Keratinocyte (primary cell): ENCODE measurements around the gene MSI2. TPM values are rescaled to one million over a fixed set of nuclear protein-coding genes. Genes with fewer than 3 reads are reported as not detected.

ENCODE experiments used
- DNase-seq: peaks from one replicate; pipeline ENCODE4 v3.0.0-alpha.2; 2011; ENCODE audit warnings: low read depth, missing footprints, low spot score
- FAIRE-seq: peaks from 2 replicates; lab custom pipeline; 2011; peaks lifted over from hg19 to GRCh38; lab: Jason Lieb, UNC
- H2AFZ ChIP-seq: 2 replicates; pipeline ENCODE4 v1.6.0; 2012; ENCODE audit warnings: low read length, control low read depth, inconsistent platforms; ENCODE audit not compliant: control insufficient read depth
- H3K27ac ChIP-seq: 2 replicates; pipeline ENCODE4 v1.5.1; 2011; ENCODE audit warnings: low read length; ENCODE audit not compliant: control insufficient read depth, insufficient read depth
- H3K27me3 ChIP-seq: 3 replicates; pipeline ENCODE4 v1.6.0; 2011; ENCODE audit warnings: low read length; ENCODE audit not compliant: control insufficient read depth, insufficient read depth; ENCODE audit errors: extremely low read depth
- H3K36me3 ChIP-seq, 2 experiments: 2 replicates in 1 of 2; 3 replicates in 1 of 2; pipeline ENCODE4 v1.5.1; 2011; ENCODE audit warnings: low read length in 2 of 2, mild to moderate bottlenecking in 1 of 2; ENCODE audit not compliant: control insufficient read depth in 2 of 2, insufficient read depth in 2 of 2; ENCODE audit errors: extremely low read depth in 1 of 2
- H3K4me1 ChIP-seq: 3 replicates; pipeline ENCODE4 v1.5.1; 2011; ENCODE audit warnings: low read length; ENCODE audit not compliant: control insufficient read depth, insufficient read depth; ENCODE audit errors: extremely low read depth
- H3K4me2 ChIP-seq: 3 replicates; pipeline ENCODE4 v1.6.0; 2011; ENCODE audit warnings: low read depth, low read length; ENCODE audit not compliant: control insufficient read depth, insufficient read depth; ENCODE audit errors: extremely low read depth
- H3K4me3 ChIP-seq, 3 experiments: fragments of 200-600 bp in 1 of 3; sonication (generic) in 1 of 3; 2 replicates in 2 of 3; 3 replicates in 1 of 3; pipeline ENCODE4 v1.5.1; 2011 to 2016; ENCODE audit warnings: low read length in 3 of 3, mild to moderate bottlenecking in 3 of 3, control low read depth in 2 of 3, inconsistent platforms in 1 of 3, low read depth in 1 of 3, mixed read lengths in 1 of 3, mixed run types in 1 of 3, moderate library complexity in 1 of 3; ENCODE audit not compliant: control insufficient read depth in 2 of 3, insufficient read depth in 2 of 3; ENCODE audit errors: extremely low read depth in 1 of 3
- H3K79me2 ChIP-seq: 2 replicates; pipeline ENCODE4 v1.6.0; 2012; ENCODE audit warnings: low read length; ENCODE audit not compliant: control insufficient read depth, insufficient read depth
- H3K9ac ChIP-seq: 3 replicates; pipeline ENCODE4 v1.6.0; 2011; ENCODE audit warnings: low read length; ENCODE audit not compliant: control insufficient read depth, insufficient read depth; ENCODE audit errors: extremely low read depth
- H3K9me1 ChIP-seq: 3 replicates; pipeline ENCODE4 v1.6.0; 2011; ENCODE audit warnings: low read length; ENCODE audit not compliant: control insufficient read depth, insufficient read depth; ENCODE audit errors: extremely low read depth
- H3K9me3 ChIP-seq: 2 replicates; pipeline ENCODE4 v1.5.1; 2012; ENCODE audit warnings: low read depth, low read length; ENCODE audit not compliant: control insufficient read depth
- H4K20me1 ChIP-seq: 3 replicates; pipeline ENCODE4 v1.6.0; 2011; ENCODE audit warnings: low read length; ENCODE audit not compliant: control insufficient read depth, insufficient read depth; ENCODE audit errors: extremely low read depth
- EZH2 ChIP-seq: IDR thresholded peaks from one replicate; pipeline ENCODE4 v1.6.1; 2012; ENCODE audit warnings: inconsistent platforms, mild to moderate bottlenecking, low read length, moderate library complexity
- dilution Hi-C: fragments of 300-500 bp; cut with MboI; formaldehyde crosslinking; loops from one replicate; pipeline ENCODE4 v1.7.0; 2020; ENCODE audit warnings: low sequenced_read_pairs; ENCODE audit not compliant: extremely low pct_ligation_motif_present
- polyA plus RNA-seq, 5 experiments: library from polyadenylated mRNA; depleted of rRNA in 3 of 5; stranded (reverse) in 3 of 5; stranded (forward) in 1 of 5; unstranded in 1 of 5; fragments of >200 nt; gene quantifications; 1 replicate in 1 of 5; 2 replicates in 3 of 5; 3 replicates in 1 of 5; pipeline versions ENCODE4 v1.2.1 to v1.2.3, GENCODE V29; 2011 to 2012; ENCODE audit warnings: missing spikeins in 2 of 5, low read depth in 1 of 5, low replicate concordance in 1 of 5
- TF ChIP-seq, protein P1 (sequence below), 3 experiments: IDR thresholded peaks in 1 of 3; conservative IDR thresholded peaks in 1 of 3; optimal IDR thresholded peaks in 1 of 3; 2 replicates in 2 of 3; 3 replicates in 1 of 3; pipeline versions ENCODE3 to v1.5.1; 2011; ENCODE audit warnings: low read length in 3 of 3, mild to moderate bottlenecking in 3 of 3, moderate library complexity in 2 of 3, control low read depth in 1 of 3, inconsistent platforms in 1 of 3; ENCODE audit not compliant: insufficient read depth in 2 of 3; ENCODE audit errors: extremely low read depth in 1 of 3

The MSI2 gene
- polyA plus RNA-seq, 1 donor (not counting 4 experiments of a cell fraction or from before 2014, with no cell fraction given) = 22.3 TPM

GRCh38 chr17:57416369-57416768 lies 160.0 kb downstream of the MSI2 start:
- Histone ChIP-seq H3K9me3 (no peaks in the 10 kb centered on the region), H3K4me1 (no peaks in the 10 kb centered on the region), H3K9ac (no peak overlapping the region), H3K79me2 (no peaks in the 10 kb centered on the region), H3K36me3 (peaks cover 0 to 1% of the 10 kb centered on the region in 2 experiments), H3K9me1 (peaks cover 2% of the 10 kb centered on the region), H2AFZ (no peak overlapping the region), H3K4me3 (no peak overlapping the region), H3K27ac (no peak overlapping the region), H3K4me2 (no peak overlapping the region), H4K20me1 (no peaks in the 10 kb centered on the region), H3K27me3 (no peaks in the 10 kb centered on the region)
- TF ChIP-seq, protein P1, sequence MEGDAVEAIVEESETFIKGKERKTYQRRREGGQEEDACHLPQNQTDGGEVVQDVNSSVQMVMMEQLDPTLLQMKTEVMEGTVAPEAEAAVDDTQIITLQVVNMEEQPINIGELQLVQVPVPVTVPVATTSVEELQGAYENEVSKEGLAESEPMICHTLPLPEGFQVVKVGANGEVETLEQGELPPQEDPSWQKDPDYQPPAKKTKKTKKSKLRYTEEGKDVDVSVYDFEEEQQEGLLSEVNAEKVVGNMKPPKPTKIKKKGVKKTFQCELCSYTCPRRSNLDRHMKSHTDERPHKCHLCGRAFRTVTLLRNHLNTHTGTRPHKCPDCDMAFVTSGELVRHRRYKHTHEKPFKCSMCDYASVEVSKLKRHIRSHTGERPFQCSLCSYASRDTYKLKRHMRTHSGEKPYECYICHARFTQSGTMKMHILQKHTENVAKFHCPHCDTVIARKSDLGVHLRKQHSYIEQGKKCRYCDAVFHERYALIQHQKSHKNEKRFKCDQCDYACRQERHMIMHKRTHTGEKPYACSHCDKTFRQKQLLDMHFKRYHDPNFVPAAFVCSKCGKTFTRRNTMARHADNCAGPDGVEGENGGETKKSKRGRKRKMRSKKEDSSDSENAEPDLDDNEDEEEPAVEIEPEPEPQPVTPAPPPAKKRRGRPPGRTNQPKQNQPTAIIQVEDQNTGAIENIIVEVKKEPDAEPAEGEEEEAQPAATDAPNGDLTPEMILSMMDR (optimal IDR thresholded peaks at IDR 0.05 in 1 of 3, IDR thresholded peaks at IDR 0.05 in 1 of 3, conservative IDR thresholded peaks at IDR 0.05 in 1 of 3; ENCODE audit: extremely low read depth in 1 of 3, insufficient read depth in 2 of 3, low read length in 3 of 3) = no peak
- TF ChIP-seq EZH2 = no peak
- FAIRE-seq (no peak), DNase-seq (no peak)
- dilution Hi-C loops = no loop called here

GRCh38 chr17:57417956-57418355 lies 161.6 kb downstream of the MSI2 start:
- no peak for FAIRE-seq
- no peaks in the 10 kb centered on the region for H3K27me3 ChIP-seq

More at GRCh38 chr17:57417956-57418355, 161.6 kb downstream of the MSI2 start:
- dilution Hi-C loops = no loop called here
- H3K4me2 ChIP-seq = no peak overlapping the region
- TF ChIP-seq EZH2 = no peak
- TF ChIP-seq, protein P1 (optimal IDR thresholded peaks at IDR 0.05 in 1 of 3, IDR thresholded peaks at IDR 0.05 in 1 of 3, conservative IDR thresholded peaks at IDR 0.05 in 1 of 3; ENCODE audit: extremely low read depth in 1 of 3, insufficient read depth in 2 of 3, low read length in 3 of 3) = no peak
- peaks cover 2% of the 10 kb centered on the region for H3K9me1 ChIP-seq
- H3K79me2 ChIP-seq = no peaks in the 10 kb centered on the region
- no peak for DNase-seq
- H2AFZ ChIP-seq = no peak overlapping the region
- peaks cover 0 to 1% of the 10 kb centered on the region in 2 experiments for H3K36me3 ChIP-seq
- H3K27ac ChIP-seq = no peak overlapping the region
- no peaks in the 10 kb centered on the region for H4K20me1 ChIP-seq
- no peaks in the 10 kb centered on the region for H3K9me3 ChIP-seq
- H3K4me1 ChIP-seq = peaks cover 6% of the 10 kb centered on the region
- no peak overlapping the region for H3K4me3 ChIP-seq
- no peak overlapping the region for H3K9ac ChIP-seq
